ENCODE data around the gene EBP.

The EBP gene

DNA sequence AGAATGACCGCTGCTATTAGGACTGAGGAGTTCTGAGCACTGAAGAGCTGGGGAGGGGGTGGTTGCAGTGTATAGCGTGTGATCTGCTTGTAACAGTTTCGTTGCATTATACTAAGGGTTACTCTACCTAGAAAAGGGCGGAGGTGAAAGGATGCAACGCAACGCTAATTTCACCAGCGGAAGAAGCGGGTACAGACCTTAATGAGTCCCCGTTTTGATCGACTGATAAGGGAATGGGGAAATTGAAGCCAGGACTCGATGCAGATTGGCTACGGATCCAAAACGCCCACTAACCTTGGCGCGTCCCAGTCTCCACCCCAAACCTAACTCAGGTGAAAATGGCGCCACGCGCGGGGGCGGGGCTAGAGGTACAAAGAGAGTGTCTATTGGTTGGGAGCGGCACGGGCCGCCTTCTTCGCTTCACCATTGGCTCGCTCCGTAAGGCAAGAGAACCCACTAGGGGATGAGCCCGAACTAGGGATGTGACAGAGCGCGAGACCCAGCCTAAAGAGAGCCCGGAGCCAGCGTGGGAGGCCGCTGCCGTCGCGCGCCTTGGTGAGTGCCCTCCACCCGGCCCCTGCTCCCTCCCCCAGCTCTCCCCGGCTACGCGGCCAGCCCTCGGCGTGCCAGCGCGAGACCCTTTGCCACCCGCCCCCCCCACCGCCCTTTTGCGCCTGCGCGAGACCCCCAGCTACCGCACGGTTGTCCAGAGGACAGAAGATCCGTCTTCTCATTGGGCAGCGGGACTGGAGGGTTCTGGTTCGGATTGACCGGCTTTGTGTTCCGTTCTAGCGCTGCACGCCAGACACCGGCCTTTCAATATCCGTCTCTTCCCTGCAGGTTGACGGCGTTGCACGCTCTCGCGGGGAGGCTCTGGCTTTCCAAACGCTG, at the start of gene EBP:
EBP (plus strand) TSS at position 456 of the 891 bp plus-strand sequence. CDS start 1,964 bp downstream, outside the sequence.
- intact Hi-C loops (cut with DNase I; ENCODE audit: low total_unique reads) = no loop called here
- peaks cover 0 to under 1% (median 0%) of the 10 kb centered on the region in 3 donors for H3K36me3 ChIP-seq
- peak; percentile 88 to 92 for DNase-seq
- peak within 1 kb of the TSS; percentile 64 to 79 for H3K27ac ChIP-seq
- peak within 1 kb of the TSS; percentile 65 to 66 for H3K4me3 ChIP-seq
- H3K9me3 ChIP-seq = no peaks in the 10 kb centered on the region
- no peaks in the 10 kb centered on the region for H3K27me3 ChIP-seq
- H3K4me1 ChIP-seq = peaks cover 0 to 6% (median 1%) of the 10 kb centered on the region in 4 donors
- TF ChIP-seq, protein P1, sequence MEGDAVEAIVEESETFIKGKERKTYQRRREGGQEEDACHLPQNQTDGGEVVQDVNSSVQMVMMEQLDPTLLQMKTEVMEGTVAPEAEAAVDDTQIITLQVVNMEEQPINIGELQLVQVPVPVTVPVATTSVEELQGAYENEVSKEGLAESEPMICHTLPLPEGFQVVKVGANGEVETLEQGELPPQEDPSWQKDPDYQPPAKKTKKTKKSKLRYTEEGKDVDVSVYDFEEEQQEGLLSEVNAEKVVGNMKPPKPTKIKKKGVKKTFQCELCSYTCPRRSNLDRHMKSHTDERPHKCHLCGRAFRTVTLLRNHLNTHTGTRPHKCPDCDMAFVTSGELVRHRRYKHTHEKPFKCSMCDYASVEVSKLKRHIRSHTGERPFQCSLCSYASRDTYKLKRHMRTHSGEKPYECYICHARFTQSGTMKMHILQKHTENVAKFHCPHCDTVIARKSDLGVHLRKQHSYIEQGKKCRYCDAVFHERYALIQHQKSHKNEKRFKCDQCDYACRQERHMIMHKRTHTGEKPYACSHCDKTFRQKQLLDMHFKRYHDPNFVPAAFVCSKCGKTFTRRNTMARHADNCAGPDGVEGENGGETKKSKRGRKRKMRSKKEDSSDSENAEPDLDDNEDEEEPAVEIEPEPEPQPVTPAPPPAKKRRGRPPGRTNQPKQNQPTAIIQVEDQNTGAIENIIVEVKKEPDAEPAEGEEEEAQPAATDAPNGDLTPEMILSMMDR (IDR thresholded peaks at IDR 0.05) = no peak

DNA sequence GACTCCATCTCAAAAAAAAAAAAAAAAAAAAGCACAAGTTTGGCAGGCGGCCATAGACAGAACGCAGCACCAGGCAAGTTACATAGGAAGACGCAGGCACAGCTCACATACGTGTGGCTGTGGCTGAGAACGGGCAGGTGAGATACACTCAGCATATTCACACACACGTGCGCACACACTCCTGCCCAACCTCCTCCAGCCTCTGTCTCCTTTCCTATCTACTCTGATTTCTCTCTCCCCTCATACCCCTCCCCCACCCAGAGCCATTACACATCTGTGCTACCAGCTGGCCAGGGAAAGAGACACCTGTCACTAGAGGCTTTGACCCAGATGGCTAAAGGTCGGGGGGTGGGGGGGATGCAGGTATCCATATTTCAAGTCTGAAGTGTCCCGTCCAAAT, 49.4 kb upstream of the EBP start:
- TF ChIP-seq, protein P1 (IDR thresholded peaks at IDR 0.05) = no peak
- Histone ChIP-seq H3K27ac (no peak overlapping the region), H3K36me3 (no peaks in the 10 kb centered on the region), H3K27me3 (no peaks in the 10 kb centered on the region), H3K4me3 (no peak overlapping the region), H3K9me3 (no peaks in the 10 kb centered on the region), H3K4me1 (peaks cover 0 to 28% (median 5%) of the 10 kb centered on the region in 4 donors)
- intact Hi-C loops (cut with DNase I; ENCODE audit: low total_unique reads) = loop anchor here (10.0 kb wide), 1 partner anchor 123 kb away; the partner anchor contains the start of gene WDR13
- DNase-seq = no peak

DNA sequence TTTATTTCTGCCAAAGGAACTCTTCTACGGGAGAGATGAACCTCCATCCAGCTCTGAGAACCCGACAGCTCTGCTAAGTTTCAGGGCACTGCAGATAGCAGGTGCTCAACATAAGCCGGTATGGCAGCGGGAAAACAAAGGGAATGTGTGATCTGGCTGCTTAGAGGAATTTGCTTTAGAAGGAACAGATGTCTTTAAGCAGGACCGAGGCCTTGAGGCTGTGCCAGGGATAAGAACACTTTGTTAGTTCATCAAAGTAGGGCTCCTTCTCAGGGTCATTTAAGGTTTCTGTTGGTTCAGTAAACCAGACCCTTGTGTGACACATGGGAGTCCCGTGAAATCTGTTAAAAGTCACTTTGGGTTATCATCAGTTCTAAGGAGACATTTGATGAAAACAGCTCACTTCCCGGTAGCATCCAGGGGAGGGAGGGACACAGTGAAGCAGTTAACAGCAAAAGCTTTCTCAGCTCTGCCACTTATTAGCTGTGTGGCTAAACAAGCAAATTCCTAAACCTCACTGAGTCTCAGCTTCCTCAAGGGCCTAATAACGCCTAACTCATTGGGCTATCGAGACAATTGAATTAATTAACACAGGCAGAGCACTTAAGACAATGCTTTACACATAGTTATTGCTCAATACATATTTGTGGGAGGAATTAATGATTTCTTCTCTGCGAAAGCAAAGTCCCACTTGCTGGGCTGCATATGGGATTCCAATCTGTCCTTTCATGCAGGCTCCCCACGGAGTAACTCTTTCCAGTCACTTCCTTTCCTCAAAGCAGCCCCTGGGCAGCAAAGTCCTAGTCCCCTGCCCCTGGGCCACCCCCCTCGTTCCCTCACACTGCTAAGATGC, 48.5 kb upstream of the EBP start:
- H3K36me3 ChIP-seq = no peaks in the 10 kb centered on the region
- intact Hi-C loops (cut with DNase I; ENCODE audit: low total_unique reads) = loop anchor here (10.0 kb wide), 1 partner anchor 122 kb away; the partner anchor contains the start of gene WDR13
- TF ChIP-seq, protein P1 (IDR thresholded peaks at IDR 0.05) = no peak
- no peaks in the 10 kb centered on the region for H3K9me3 ChIP-seq
- no peak overlapping the region for H3K4me3 ChIP-seq
- H3K27me3 ChIP-seq = no peaks in the 10 kb centered on the region
- no peak overlapping the region for H3K27ac ChIP-seq
- no peak for DNase-seq
- peaks cover 0 to 22% (median 8%) of the 10 kb centered on the region in 4 donors for H3K4me1 ChIP-seq

DNA sequence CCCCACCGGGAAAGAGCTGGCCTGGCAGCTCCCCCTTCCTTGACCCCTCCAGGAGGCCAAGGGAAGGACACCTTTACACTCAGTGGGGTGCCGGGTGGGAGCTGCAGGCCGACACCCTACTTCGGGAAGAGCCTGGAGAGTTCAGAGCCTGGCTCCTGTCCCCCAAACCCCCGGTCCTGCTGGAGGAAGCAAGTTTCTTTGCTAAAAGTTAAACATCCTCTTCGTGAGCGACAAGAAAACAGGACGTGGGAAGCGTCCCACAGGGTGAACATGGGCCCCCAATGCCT, 48.0 kb upstream of the EBP start:
- no peak for DNase-seq
- no peak overlapping the region for H3K4me3 ChIP-seq
- H3K27ac ChIP-seq = no peak overlapping the region
- H3K9me3 ChIP-seq = no peaks in the 10 kb centered on the region
- intact Hi-C loops (cut with DNase I; ENCODE audit: low total_unique reads) = loop anchor here (10.0 kb wide), 1 partner anchor 121 kb away; the partner anchor contains the start of gene WDR13
- no peaks in the 10 kb centered on the region for H3K27me3 ChIP-seq
- TF ChIP-seq, protein P1 (IDR thresholded peaks at IDR 0.05) = no peak
- H3K36me3 ChIP-seq = peaks cover 0 to 3% (median 0%) of the 10 kb centered on the region in 3 donors
- peaks cover 0 to 17% (median 6%) of the 10 kb centered on the region in 4 donors for H3K4me1 ChIP-seq

DNA sequence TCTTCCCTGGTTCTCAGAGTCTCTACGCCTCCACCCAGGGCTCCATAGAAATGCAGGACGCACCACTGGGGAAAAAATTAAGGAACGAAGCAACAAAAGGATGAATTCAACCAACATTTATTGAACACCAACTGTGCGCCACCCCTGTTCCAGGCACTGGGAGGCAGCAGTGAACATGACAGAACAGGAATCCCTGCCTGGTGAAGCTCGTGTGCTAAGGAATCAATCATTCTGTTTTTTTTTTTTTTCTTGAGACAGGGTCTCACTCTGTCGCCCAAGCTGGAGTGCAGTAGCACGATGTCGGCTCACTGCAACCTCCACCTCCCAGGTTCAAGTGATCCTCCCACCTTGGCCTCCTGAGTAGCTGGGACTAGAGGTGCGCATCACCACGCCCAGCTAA, 47.5 kb upstream of the EBP start:
- Histone ChIP-seq H3K4me3 (no peak overlapping the region), H3K4me1 (peaks cover 0 to 17% (median 4%) of the 10 kb centered on the region in 4 donors), H3K36me3 (peaks cover 0 to 7% (median 0%) of the 10 kb centered on the region in 3 donors), H3K27ac (no peak overlapping the region), H3K9me3 (no peaks in the 10 kb centered on the region), H3K27me3 (no peaks in the 10 kb centered on the region)
- DNase-seq = no peak
- TF ChIP-seq, protein P1 (IDR thresholded peaks at IDR 0.05) = no peak
- intact Hi-C loops (cut with DNase I; ENCODE audit: low total_unique reads) = loop anchor here (10.0 kb wide), 1 partner anchor 121 kb away; the partner anchor contains the start of gene WDR13
